ENCODE data around the gene SMIM26. TPM values are rescaled to one million over a fixed set of nuclear protein-coding genes. Genes with fewer than 3 reads are reported as not detected.

SMIM26 gene
- total and polyA plus RNA-seq, 2 of the 8 experiments (the other 6 are each of a cell fraction or from before 2014, with no cell fraction given) = 69.8 to 95.0 TPM

DNA sequence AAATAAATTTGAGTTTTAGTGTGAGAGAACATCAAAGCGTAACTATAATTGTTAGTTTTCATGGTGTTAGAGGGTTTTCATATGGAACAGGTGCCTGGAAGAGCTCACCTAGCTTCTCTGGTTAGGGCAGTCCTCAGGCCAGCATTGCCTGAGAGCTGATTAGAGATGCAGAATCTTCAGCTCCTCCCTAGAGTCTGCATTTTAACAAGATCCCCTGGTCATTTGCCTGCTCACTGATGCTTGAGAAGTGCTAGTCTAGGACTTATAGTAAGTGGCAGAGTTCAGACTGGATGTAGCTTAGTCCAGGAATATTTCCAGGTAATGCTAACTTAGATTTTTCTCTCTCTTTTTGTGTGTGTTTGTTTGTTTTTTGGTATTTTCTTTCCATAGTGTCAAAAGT lies 21.7 kb upstream of the SMIM26 start:
- Histone ChIP-seq H3K4me1 (replicated peaks in 1 of 4; ENCODE audit: control insufficient read depth in 3 of 4, insufficient read depth in 4 of 4, low read length in 3 of 4) (no peaks in the 10 kb centered on the region), H2BK5ac (ENCODE audit: low read depth, low read length) (no peak overlapping the region), H3K23me2 (ENCODE audit: low read depth, low read length) (no peaks in the 10 kb centered on the region), H3K4me3 (ENCODE audit: extremely low read depth in 1 of 4, insufficient read depth in 2 of 4, low read depth in 3 of 4, low read length in 4 of 4) (no peak overlapping the region), H4K5ac (ENCODE audit: insufficient read length, low read depth, low read length) (no peak overlapping the region), H3K79me2 (ENCODE audit: control insufficient read depth in 1 of 2, insufficient read depth in 2 of 2, low read length in 2 of 2) (no peaks in the 10 kb centered on the region), H4K20me1 (replicated peaks in 1 of 2; ENCODE audit: control insufficient read depth in 1 of 2, insufficient read depth in 2 of 2, low read length in 2 of 2) (peaks cover 5 to 6% of the 10 kb centered on the region in 2 experiments), H3K23ac (ENCODE audit: insufficient read length) (no peak overlapping the region), H3K9me3 (ENCODE audit: insufficient read depth in 2 of 2, low read depth in 1 of 2, low read length in 1 of 2) (no peaks in the 10 kb centered on the region), H3K9ac (replicated peaks in 1 of 4; ENCODE audit: extremely low read depth in 1 of 4, low read depth in 3 of 4, low read length in 3 of 4) (no peak overlapping the region), H2BK20ac (ENCODE audit: low read length) (no peak overlapping the region), H3K14ac (ENCODE audit: insufficient read length) (no peak overlapping the region), H3K27ac (ENCODE audit: low read depth, low read length) (no peak overlapping the region), H3K27me3 (replicated peaks in 1 of 4; ENCODE audit: control insufficient read depth in 3 of 4, extremely low read depth in 1 of 4, insufficient read depth in 3 of 4, low read length in 3 of 4) (no peaks in the 10 kb centered on the region), H2BK120ac (replicated peaks; ENCODE audit: low read depth, low read length) (no peak overlapping the region), H4K91ac (replicated peaks; ENCODE audit: insufficient read length, low read length) (no peak overlapping the region), H2BK12ac (ENCODE audit: low read depth, low read length) (no peak overlapping the region), H4K8ac (ENCODE audit: extremely low read depth, insufficient read depth, low read length) (no peak overlapping the region), H3K56ac (replicated peaks; ENCODE audit: insufficient read length, low read depth, low read length) (no peak overlapping the region), H2AFZ (ENCODE audit: low read length) (no peak overlapping the region), H2BK15ac (ENCODE audit: low read length) (no peak overlapping the region), H3K18ac (ENCODE audit: extremely low read depth, low read length) (no peak overlapping the region), H3K36me3 (ENCODE audit: control insufficient read depth in 2 of 4, insufficient read depth in 4 of 4, low read length in 3 of 4) (peaks cover 10 to 57% (median 29%) of the 10 kb centered on the region in 4 experiments), H3K4ac (replicated peaks; ENCODE audit: insufficient read length, low read depth, low read length) (no peak overlapping the region), H2AK5ac (ENCODE audit: low read depth, low read length) (no peak overlapping the region), H3K79me1 (ENCODE audit: low read depth, low read length) (no peaks in the 10 kb centered on the region), H3K4me2 (ENCODE audit: insufficient read depth in 1 of 2, low read depth in 2 of 2, low read length in 2 of 2) (no peak overlapping the region)
- POLR2A ChIA-PET (ENCODE audit: partially characterized antibody) = interaction anchor here (0.6 kb wide), 1 partner anchor 1482 kb away, joined by 4 read pairs; no protein-coding TSS in a partner anchor
- no peak for DNase-seq (ENCODE audit: low read depth in 1 of 2, low spot score in 2 of 2)
- FAIRE-seq = no peak
- WGBS, 2 experiments (ENCODE audit: extremely low coverage in 1 of 2, insufficient coverage in 1 of 2, insufficient read length in 1 of 2, insufficient replicate concordance in 2 of 2, low coverage in 1 of 2, low lambda C conversion rate in 2 of 2, missing lambda C conversion rate in 1 of 2) = 90% methylated on average over 1 of the region's 1 CpG; no CpG with 5 or more reads in 1 of the 2 experiments
- CTCF ChIA-PET (ENCODE audit: partially characterized antibody) = no interaction called here
- TF ChIP-seq GTF2F1 (IDR thresholded peaks at IDR 0.05; ENCODE audit: borderline replicate concordance, low read depth, low read length) (no peak), CBX5 (IDR thresholded peaks at IDR 0.05; ENCODE audit: low read depth, low read length) (no peak), SP1 (IDR thresholded peaks at IDR 0.05; ENCODE audit: low read depth, low read length) (no peak), SP2 (IDR thresholded peaks at IDR 0.05; ENCODE audit: low read length) (no peak), CHD1 (IDR thresholded peaks at IDR 0.05; ENCODE audit: low read depth, low read length) (no peak), RXRA (IDR thresholded peaks at IDR 0.05; ENCODE audit: insufficient read depth, low read depth, low read length) (no peak), HDAC6 (IDR thresholded peaks at IDR 0.05; ENCODE audit: low read depth, low read length) (no peak), SIX5 (IDR thresholded peaks at IDR 0.05; ENCODE audit: low read depth, low read length) (no peak), SIN3A (conservative IDR thresholded peaks at IDR 0.05 in 1 of 2, IDR thresholded peaks at IDR 0.05 in 1 of 2; ENCODE audit: low read depth in 1 of 2, low read length in 2 of 2) (no peak), RNF2 (IDR thresholded peaks at IDR 0.05; ENCODE audit: borderline replicate concordance, low read depth, low read length, missing control alignments, poor library complexity, severe bottlenecking) (no peak)
- TF ChIP-seq, protein P1, sequence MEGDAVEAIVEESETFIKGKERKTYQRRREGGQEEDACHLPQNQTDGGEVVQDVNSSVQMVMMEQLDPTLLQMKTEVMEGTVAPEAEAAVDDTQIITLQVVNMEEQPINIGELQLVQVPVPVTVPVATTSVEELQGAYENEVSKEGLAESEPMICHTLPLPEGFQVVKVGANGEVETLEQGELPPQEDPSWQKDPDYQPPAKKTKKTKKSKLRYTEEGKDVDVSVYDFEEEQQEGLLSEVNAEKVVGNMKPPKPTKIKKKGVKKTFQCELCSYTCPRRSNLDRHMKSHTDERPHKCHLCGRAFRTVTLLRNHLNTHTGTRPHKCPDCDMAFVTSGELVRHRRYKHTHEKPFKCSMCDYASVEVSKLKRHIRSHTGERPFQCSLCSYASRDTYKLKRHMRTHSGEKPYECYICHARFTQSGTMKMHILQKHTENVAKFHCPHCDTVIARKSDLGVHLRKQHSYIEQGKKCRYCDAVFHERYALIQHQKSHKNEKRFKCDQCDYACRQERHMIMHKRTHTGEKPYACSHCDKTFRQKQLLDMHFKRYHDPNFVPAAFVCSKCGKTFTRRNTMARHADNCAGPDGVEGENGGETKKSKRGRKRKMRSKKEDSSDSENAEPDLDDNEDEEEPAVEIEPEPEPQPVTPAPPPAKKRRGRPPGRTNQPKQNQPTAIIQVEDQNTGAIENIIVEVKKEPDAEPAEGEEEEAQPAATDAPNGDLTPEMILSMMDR (IDR thresholded peaks at IDR 0.05; ENCODE audit: control extremely low read depth in 1 of 3, insufficient read depth in 1 of 3, low read depth in 1 of 3, low read length in 3 of 3) = no peak

Measured in H1 (cell line).